NCI-H1417 treated with DMSO at 0.1 percent for 48 hours (cell line): Measurements from ENCODE around the gene SIL1.
"Not testable (repeated sequence)": the region's sequence is repeated elsewhere in the genome, so short reads cannot be mapped to it uniquely, and the experiment has no call there.

Experiments used
- DNase-seq: peaks from one replicate; lab custom pipeline; 2025; lab: John Stamatoyannopoulos, UW

The SIL1 gene

GRCh38 chr5:139204196-139204595 lies 6.0 kb upstream of the SIL1 start:
- no peak for DNase-seq

GRCh38 chr5:139199321-139199720 lies 1.2 kb upstream of the SIL1 start:
- DNase-seq, result no peak

- no peak for DNase-seq
These were observed 1.7 kb downstream of the SIL1 start for GRCh38 chr5:139196296-139196956.

- DNase-seq, result no peak
These were observed 3.7 kb downstream of the SIL1 start for GRCh38 chr5:139194486-139194885.

- DNase-seq, result no peak
These were observed 4.2 kb downstream of the SIL1 start for GRCh38 chr5:139193928-139194327.

GRCh38 chr5:139192906-139193305 lies 5.3 kb downstream of the SIL1 start:
- not testable (repeated sequence) for DNase-seq

GRCh38 chr5:139191954-139192353 lies 6.2 kb downstream of the SIL1 start:
- not testable (repeated sequence) for DNase-seq

DNA sequence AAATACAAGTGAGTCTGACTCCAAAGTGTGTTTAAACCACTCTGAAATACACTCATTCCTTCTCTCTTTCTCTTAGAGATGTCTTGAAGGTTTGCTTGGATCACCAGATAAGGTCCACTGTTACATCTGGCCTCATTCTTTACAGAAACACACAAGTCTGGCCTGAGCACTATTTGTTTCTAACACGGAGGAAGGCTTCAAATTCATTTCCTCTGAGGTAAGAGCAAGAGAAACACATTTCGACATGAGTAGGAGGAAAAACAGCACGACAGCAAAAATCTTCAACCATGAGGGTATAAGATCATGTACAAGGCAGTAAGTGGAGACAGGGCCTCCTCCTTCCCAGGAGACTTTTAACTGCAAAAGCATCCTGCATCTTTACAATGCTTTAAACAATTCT lies 8.0 kb downstream of the SIL1 start:
- DNase-seq, result no peak

DNA sequence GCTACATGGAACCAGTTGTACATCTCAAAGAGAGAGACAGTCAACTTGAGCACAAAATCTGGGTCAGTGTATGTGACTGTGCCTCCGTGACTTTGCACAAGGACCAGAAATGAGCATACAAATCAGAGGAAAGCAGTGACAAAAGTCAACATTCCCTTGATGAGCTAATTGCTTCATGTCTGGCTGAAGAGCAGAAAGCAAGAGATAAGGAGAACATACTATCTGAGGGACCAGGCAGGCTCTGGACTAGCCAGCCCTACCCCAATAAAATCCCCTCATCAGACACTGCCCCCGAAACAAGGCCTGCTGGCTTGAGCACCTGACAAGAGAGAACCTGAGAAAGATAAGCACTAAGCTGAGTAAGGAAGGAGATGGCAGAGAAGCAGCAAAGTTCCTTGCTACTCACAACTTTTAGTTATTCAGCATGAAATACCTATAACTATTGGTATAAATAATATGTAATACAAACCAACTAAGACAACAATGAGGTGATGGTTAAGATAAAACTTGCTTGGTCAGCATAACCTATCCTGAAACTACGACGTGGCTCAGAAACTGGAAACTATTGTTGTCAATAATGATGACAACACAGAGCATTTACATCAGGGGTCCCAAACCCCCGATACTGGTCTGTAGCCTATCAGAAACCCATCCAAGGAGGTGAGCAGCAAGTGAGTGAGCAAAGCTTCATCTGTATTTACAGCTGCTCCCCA lies 9.5 kb downstream of the SIL1 start:
- DNase-seq, result no peak

GRCh38 chr5:139186752-139187326 lies 11.3 kb downstream of the SIL1 start:
- no peak for DNase-seq

GRCh38 chr5:139186261-139186660 lies 11.9 kb downstream of the SIL1 start:
- DNase-seq, result no peak

DNA sequence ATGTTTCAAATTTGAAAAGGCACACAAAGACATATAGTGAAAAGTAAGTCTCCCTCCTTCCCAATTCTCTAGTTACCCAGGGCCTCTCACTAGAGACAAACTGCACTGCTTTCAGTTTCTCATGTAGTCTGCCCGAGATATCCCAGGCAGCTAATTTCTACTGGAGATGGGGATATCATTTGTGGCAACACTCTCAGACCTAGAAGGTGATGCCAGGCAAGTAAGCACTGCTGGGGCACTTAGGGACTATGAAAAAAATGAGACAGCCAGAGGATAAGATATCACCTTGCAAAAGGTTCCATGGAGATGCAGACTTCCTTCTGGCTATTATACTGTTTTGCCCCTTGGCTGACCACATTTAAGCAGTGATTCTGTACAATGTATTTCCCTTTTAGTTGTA lies 12.6 kb downstream of the SIL1 start:
- no peak for DNase-seq

DNA sequence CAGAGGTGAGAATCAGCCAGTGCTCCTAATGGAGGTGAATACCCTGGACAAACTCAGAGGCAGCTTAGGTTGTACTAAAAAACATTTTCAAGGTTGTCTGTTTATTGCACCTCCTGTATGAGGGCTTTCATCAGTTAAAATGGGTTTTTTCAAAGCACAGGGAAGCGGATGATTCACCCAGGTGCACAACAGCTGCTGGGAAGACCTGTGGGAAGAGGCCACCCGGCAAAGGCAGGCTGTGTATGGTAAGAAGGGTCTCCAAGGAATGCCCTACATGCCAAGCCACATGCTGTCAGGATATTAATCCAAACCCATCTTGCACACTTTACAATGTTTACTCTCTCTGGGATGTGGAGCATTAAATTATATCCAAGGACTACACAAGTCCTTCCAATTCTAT lies 14.7 kb downstream of the SIL1 start:
- DNase-seq, result no peak

DNA sequence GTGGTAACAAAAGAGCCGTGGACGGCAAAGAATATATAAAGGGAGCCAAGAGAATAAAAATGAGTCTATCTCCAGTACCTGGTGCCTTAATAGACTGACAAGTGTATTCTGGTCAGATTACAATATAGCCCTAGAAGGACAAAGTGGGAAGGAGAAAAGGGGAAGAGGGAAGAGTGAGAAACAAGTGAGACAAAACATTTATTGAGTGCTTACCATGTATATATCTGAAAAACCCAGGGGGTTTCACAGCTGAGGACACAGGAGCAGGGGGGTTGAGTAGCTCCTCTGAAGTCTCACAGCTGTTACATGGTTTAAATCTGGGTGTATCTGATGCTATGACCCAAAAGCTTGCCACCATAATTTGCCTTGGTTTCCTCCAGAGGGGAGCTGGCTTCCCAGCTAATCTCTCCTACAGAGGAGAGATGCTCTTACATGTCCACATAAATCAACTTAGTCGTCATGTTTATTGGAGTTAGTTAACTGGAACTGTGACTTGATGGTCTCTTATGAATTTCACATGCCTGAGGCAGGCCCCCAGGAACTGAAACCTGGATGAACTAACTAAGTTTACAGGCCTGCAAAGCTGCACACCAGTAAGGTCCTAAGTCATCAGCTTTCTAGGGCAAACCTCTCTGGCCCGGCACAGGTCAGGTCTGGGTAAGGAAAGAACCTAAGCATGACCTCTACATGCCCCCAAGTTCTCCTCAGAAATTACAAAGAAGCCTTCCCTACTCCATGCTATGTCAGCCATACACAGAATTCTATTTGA lies 15.5 kb downstream of the SIL1 start:
- DNase-seq, result no peak

- DNase-seq, result no peak
These were observed 16.2 kb downstream of the SIL1 start for GRCh38 chr5:139181835-139182452.

DNA sequence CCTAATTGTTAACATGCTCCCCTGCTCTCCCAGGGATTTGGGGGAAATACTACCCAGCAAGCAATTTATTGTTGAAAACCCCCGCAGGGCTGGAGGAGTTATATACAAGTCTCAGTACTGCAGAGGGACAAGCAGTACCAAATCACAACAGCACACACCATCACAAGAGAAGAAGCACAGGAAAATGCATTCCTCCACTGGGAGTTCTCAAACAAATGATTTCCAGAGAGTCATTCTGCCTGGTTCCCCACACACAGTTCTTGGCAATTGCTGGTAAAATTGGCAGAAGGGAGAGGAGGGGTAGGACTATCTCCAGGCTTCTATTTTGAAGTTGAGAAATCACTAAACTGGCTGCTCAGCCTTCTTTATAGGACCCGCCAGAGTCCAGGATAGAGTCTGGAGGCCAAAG lies 16.8 kb downstream of the SIL1 start:
- DNase-seq, result no peak

DNA sequence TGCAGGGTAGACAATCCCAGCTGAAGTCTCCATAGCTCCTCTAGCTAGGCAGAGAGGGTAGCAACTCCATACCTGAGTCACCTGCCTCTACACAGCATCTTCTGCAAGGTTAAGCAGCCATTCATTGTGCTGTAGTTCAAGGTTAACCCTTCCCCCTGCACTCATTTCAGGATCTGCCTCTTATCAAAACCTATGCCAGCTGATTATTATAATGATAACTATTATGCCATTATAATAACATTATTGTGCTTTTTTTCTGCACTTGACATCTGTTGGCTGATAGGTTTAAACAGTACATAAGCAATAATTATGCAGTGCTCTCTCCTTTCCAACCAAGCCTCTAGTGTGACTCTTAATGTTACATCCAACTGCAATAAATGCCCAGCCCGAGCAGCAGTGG lies 17.3 kb downstream of the SIL1 start:
- no peak for DNase-seq

GRCh38 chr5:139179778-139180513 lies 18.2 kb downstream of the SIL1 start:
- DNase-seq, result not testable (repeated sequence)

DNA sequence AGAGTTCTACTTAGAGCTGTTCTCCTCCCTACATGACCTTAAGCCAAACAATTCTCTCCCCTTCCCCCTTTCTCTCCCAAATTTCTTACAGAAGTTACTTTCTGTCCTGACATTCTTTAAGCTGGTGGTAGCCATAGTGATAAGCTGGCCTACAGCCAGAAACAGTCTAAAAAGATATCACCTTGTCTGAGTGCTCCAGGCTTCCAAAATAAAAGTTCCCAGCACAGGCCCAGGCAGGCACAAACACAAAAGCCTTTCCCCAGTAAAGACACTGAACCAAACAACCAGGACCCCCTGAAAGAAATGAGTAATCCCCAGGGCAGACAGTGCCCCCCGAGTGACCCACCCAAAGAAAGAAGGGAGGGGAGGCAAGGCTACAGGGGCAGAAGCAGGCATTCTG lies 19.2 kb downstream of the SIL1 start:
- no peak for DNase-seq

DNA sequence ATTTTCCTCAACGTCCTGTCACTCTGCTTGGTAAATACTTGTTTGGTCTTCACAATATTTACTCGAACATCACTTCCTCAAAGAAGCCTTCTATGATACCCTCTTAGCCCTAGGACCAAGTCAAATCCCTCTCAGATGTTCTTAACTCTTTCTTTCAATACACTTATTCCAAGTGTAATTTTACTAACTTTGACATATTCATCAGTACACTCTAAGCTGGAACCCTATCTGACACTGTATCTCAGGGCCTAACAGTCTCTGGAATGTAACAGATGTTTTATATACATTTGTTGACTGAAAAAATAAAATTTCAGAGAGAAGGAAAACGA lies 19.6 kb downstream of the SIL1 start:
- no peak for DNase-seq

GRCh38 chr5:139177809-139178588 lies 20.2 kb downstream of the SIL1 start:
- DNase-seq, result no peak
